SH-SY5Y (cell line): ENCODE data around the gene MYZAP.

Experiments
- GATA2 ChIP-seq: IDR thresholded peaks from 2 replicates; pipeline ENCODE4 v1.6.1; 2011; ENCODE audit warnings: mild to moderate bottlenecking, low read depth, low read length
- GATA3 ChIP-seq: IDR thresholded peaks from 2 replicates; pipeline ENCODE4 v1.6.1; 2011; ENCODE audit warnings: low read depth, mild to moderate bottlenecking, low read length, moderate library complexity

Gene MYZAP

GRCh38 chr15:57591822-57592367 is at the start of gene MYZAP:
MYZAP (plus strand) TSS chr15:57591904; CDS start chr15:57592035, 131 bp downstream.
- TF ChIP-seq GATA3 (no peak), GATA2 (no peak)

DNA sequence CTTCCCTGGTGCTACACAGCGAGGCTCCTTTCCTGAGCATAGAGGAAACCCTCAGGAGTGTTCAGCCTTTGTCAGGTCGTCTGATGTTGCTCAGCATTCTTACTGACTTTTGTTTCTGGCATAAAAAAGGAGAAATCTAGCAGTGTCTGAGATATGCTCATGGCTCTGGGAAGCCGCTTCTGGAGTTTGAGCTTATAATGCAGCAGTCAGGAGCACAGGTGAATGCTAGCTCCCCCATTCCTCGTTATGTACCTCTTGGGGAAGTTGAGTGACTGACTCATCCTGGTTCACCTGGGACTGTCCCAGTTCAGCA is 49.2 kb upstream of the MYZAP start:
- no peak for TF ChIP-seq GATA2
- TF ChIP-seq GATA3, result no peak

- TF ChIP-seq GATA2 (no peak), GATA3 (no peak)
These were observed 46.7 kb upstream of the MYZAP start for GRCh38 chr15:57544848-57545480.

GRCh38 chr15:57545995-57546394 is 45.7 kb upstream of the MYZAP start:
- TF ChIP-seq GATA2 (no peak), GATA3 (no peak)

- TF ChIP-seq GATA2, result no peak
- TF ChIP-seq GATA3, result no peak
These were observed 44.4 kb upstream of the MYZAP start for GRCh38 chr15:57547243-57547755.

DNA sequence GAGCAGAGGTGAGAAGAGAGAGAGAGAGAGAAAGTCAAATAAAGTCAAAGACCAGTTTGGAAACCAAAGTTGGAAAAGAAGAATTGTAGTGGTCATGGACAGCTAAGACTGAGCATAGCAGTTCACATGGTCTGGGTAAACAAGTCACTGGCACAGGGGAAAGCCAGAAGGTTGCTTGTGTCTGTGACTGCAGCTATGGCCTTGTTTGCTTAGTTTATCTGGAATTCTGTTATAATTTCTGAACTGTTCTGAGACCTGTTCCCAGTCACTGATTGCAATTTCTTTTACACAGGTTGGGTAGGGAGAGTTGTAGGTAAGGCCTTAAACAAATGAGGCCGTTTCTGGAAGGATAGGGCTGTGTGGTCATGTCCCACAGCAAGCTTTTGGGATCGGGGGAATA is 43.4 kb upstream of the MYZAP start:
- TF ChIP-seq GATA2 (no peak), GATA3 (no peak)

GRCh38 chr15:57548835-57549234 is 42.9 kb upstream of the MYZAP start:
- TF ChIP-seq GATA2 (no peak), GATA3 (no peak)

DNA sequence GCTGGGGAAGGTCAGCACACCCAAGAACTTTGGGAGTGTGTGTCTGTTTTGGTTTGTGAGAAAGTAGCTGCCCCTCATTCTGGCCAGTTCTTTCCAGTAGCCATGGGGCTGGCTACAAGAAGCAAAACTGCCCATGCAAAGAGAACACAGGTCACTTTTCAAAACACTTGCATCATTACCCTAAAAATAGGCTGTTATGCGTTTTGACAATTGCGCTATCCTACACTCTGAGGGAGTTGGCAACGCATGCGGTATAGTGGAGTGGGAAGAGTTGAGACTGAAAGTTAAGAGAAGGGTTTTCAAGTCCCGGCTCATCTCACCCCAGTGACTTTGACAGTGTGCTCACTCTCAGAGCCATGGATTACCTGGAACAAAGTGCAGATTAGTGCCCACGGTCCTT is 41.8 kb upstream of the MYZAP start:
- TF ChIP-seq GATA2 (no peak), GATA3 (no peak)

DNA sequence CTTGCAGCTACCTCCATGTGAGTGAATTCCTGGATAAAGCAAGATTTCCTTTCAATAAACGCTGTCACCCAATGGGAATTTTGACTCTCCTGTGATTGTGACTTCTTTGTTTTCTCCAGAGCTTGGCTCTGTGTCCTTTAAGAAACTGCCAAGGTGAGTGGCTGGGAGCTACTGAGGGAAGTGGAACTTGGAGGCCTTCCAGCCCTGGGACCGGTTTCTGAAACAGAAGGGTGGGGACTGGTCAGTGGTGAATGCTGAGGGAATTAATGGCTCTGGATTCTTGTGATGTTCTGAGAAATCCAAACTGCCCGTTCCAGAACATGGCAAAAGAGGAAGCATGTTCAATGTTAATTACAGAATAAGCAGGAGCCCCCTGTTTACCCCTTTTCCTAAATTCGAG is 41.1 kb upstream of the MYZAP start:
- TF ChIP-seq GATA3 (no peak), GATA2 (no peak)

DNA sequence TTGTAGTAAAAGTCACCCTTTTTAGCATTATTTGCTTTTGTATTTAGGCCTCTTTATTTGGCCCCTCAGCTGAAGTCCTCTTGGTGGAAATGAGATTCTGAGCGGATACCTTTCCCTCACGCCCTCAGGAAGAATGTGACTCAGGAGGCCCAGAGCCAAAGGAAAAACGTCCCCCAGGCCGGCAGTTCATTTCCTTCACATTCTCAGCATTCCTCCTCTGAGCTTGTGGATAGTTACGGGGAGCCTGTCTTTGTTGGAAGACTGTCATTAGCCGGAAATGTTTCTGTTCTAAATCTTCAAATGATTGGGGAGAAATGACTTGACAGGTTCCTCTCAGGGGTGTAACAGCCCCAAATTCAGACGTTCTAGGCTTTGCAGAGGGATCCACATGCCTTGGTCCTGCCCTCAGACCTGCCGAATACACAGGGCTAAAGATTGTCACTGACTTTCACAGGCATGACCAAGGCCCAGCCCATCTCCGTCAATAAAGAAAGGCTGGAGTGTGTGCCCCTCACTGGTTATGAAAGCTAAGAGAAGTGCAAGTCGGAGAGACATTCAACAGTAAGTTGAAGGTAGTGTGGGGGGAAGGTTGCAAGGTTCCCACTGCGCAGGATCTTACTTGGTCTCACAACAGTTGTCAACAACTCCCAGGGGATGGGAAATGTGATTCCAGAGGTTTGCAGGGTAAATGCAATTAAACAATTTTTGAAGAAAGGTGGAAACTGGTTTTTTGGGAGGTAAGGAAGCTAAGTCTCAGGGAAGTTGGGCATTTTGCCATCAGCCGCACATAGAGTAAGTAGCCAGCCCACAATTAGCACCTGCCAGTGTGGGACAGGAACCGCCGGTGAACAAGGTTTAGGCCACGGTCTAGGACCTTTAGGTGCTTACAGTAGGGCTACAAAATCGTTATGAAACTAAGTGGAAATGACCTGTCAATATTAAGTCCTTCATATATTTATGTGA is 39.7 kb upstream of the MYZAP start:
- TF ChIP-seq GATA3, result no peak
- no peak for TF ChIP-seq GATA2

DNA sequence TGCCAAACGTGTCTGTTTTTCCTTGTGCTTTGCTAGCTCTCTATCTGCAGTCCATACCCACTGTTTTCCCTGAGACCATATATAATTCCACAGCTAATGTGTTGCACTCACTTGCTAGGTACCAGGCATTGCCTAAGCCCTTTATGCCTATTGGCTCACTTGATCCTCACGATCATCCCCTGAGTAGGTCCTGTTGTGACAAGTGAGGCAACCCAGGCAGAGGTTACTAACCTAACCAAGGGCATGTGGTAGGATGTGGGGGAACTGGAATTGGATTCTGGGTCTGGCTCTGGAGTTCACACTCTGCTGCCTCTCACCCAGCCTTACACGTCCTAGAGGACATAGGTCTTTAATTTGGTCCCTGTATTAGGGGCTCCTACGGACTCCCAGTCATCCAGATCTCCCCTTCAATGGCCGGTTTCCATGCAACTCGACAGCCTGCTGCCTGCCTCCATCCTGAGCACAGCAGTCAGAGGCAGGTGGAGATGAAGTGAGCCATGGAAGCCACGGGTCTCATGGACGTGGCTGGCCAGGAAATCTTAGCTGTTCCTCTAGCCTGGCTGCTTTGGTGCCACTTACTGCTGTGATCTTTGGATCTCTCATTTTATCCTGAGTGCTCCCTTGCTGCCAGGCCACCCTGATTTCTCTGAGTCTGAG is 38.9 kb upstream of the MYZAP start:
- no peak for TF ChIP-seq GATA3
- TF ChIP-seq GATA2, result no peak

DNA sequence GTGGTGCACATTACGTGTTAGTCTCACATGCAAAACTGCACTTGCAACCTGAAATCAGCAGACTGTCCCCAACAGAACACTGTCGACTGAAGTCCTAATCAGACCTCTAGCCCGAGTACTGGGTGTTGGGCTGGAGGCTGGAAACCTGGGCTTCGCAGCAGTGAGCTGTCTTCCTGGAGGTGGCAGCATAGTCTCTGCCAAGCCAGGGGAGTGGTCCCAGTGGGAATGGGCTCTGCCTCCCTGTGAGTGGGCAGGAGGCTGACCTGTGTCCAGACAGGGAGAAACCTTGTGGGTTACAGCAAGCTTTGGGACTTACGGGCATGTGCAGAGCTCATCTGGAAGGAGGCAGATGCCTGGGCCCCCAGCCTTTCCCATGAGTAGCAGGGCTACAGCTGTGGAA is 38.2 kb upstream of the MYZAP start:
- TF ChIP-seq GATA2 (no peak), GATA3 (no peak)

- TF ChIP-seq GATA3 (no peak), GATA2 (no peak)
These were observed 37.5 kb upstream of the MYZAP start for GRCh38 chr15:57554063-57554811.

DNA sequence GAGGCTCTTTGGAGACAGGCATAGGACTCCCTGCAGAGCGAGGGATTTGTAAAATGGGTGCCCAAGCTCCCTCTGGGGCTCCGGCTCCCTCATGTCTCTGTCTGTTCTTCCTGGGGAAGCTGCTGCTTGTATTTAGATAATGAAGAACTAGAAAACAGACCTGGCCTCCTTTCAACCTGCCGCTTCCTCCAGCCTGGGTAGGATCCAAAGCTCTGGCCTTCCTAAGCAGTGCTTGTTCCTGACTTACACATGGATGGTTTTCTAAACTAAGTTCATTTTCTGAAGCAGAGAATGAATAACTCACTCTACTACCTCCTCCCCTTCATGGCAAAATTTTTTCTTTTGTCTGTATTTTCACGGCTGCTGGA is 36.9 kb upstream of the MYZAP start:
- TF ChIP-seq GATA2, result no peak
- TF ChIP-seq GATA3, result no peak

DNA sequence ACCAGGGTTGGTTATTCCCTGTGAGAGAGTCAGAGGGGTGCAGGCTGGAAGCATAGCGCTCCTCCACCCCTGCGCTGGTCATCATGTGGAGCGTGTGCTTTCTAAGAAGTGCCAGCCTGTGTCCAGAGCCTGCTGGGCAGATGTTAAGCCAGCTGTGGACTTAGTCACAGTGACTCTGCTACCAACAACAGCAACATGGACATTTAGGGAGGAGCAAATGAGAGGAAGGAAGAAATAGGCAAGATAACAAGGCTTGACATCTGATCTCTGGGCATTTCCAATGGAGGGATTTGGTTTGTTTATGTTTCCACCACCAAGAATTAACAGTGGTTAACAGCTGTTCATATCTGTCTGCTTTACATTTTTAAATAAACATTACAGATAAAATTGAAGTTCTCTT is 36.4 kb upstream of the MYZAP start:
- TF ChIP-seq GATA2 (no peak), GATA3 (no peak)
